ENCODE measurements around the gene TNK2.

- TF ChIP-seq CTCF (IDR thresholded peaks at IDR 0.05 in 4 of 5, conservative IDR thresholded peaks at IDR 0.05 in 1 of 5): no peak
- TF ChIP-seq POLR2A (IDR thresholded peaks at IDR 0.05): no peak
These were observed 68.9 kb downstream of the TNK2 start for GRCh38 chr3:195839260-195840010.

All from gastrocnemius medialis (tissue), 4 donors.